HT-29 (cell line): ENCODE results near the gene YKT6. TPM values are rescaled to one million over a fixed set of nuclear protein-coding genes. Genes with fewer than 3 reads are reported as not detected.
"Not testable (repeated sequence)": the region's sequence is repeated elsewhere in the genome, so short reads cannot be mapped to it uniquely, and the experiment has no call there.

Experiments used
- DNase-seq: peaks from one replicate; pipeline ENCODE4 v3.0.0-alpha.2; 2015; ENCODE audit warnings: low spot score
- total RNA-seq: library from RNA; depleted of rRNA; stranded (reverse); fragments of >200 nt; shearing (Covaris generic); gene quantifications from 2 replicates; pipeline ENCODE4 v1.2.3, GENCODE V29; 2014

Gene YKT6
- total RNA-seq, 1 experiment from 2014 or later = 127 TPM

- no peak for DNase-seq
Observed at GRCh38 chr7:44172352-44172751, 28.4 kb upstream of the YKT6 start.

DNA sequence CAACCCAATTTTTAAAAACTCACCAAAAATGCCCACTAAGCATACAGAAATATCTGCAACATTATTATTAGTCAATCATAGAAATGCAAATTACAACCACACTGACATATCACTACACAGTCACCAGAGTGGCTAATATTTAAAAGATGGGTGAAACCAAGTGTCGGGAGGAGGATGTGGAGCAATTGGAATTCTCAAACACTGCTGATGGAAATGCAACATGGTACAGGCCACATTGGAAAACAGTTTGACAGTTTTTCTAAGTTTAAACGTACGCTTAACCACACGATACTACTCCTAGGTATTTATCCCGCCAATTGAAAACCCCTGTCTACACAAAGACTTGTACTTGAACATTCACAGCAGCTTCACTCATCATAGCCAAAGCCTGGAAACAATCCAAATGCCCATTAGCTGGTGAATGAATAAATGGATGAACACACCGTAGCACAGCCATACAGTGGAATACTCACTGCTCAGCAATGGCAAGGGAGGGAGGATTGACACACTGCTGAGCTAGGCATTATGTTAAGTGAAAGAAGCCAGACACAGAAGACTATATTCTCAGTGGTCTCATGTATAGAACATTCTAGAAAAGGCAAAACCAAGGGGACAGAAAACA lies 27.9 kb upstream of the YKT6 start:
- no peak for DNase-seq

DNA sequence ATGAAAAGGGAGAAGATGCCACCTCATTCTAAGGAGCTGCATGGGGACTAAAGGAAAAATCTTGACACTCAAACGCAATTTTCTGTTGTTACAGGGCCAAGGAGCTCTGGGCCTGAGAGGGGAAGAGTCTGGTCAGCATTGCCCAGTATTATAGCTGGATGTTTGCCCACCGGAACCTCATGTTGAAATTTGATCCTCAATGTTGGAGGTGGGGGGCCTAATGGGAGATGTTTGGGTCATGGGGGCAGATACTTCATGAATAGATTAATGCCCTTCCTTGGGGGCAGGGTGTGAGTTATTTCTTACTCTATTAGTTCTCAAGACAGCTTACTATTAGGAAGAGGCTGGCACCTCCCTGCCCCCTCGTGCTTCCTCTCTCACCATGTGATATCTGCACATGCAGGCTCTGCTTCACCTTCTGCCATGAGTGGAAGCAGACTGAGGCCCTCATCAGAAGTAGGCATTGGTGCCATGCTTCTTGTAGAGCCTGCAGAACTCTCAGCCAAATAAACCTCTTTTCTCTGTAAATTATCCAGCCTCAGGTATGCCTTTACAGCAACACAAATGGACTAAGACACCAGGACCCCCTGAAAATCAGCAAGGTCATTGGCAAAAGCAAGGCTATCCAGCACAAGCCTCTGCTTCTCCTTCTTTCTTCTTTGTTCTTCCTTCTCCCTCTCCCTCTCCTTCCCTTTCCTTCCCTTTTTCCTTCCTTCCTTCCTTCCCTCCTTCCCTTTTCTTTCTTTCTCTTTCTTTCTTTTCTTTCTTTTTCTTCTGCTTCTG lies 26.7 kb upstream of the YKT6 start:
- DNase-seq = no peak

GRCh38 chr7:44174694-44174948 lies 26.2 kb upstream of the YKT6 start:
- not testable (repeated sequence) for DNase-seq

DNA sequence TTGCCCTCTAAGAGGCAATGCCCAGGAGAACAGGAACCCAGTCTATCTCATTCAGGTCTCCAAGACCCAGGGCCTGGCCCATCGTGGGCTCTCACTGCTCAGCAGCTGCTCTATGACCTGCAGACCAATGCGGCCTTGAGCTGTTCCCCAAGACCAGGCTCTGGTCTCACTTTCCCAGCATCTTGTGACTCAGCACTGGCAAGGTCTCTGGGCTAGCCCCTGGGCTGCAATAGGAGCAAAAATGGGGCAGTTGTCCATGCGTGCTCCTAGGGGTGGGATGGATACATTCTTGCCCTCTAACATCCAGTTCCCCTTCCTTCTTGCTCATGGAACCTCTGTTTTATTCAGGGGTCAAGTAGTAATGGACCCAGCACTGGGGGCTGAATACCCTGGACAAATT lies 25.0 kb upstream of the YKT6 start:
- no peak for DNase-seq

DNA sequence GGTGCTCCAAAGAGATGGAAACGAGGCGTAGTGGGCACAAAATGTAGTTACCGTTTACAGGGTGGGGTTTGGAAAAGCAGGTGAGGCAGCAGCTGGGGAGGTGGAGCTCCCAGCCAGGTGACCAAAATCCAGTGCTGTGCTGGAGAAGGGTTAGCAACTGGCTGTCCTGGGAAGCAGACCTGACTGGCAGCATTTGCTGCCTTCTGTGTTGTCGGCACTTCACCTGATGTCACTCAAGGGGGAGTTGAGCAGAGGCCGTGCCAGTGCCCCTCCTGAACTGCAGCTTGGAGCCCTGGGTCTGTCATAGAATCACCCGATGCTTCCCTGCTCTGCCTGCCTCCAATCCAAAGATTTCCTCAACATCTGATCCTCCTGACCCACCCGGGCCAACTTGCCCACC lies 24.3 kb upstream of the YKT6 start:
- DNase-seq = no peak

GRCh38 chr7:44177570-44178131 lies 23.1 kb upstream of the YKT6 start:
- DNase-seq = no peak

DNA sequence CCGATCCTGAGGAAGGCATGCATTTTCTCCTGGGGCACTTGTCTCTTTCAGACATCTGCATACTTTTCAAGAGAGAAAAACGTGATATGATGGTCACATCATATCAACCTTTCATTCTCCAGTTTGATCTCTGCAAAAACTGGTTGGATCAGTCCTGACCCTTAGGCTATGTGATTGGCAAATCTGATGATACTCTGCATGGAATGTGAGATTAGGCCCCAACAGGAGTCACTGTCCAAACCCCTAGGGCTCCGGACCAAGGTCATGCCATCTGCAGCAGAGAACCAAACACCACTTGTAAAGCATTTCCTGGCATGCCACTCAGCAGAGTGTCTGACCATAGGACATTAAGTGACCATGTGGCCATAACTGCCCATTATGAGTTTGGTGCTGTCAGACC lies 20.1 kb upstream of the YKT6 start:
- no peak for DNase-seq

DNA sequence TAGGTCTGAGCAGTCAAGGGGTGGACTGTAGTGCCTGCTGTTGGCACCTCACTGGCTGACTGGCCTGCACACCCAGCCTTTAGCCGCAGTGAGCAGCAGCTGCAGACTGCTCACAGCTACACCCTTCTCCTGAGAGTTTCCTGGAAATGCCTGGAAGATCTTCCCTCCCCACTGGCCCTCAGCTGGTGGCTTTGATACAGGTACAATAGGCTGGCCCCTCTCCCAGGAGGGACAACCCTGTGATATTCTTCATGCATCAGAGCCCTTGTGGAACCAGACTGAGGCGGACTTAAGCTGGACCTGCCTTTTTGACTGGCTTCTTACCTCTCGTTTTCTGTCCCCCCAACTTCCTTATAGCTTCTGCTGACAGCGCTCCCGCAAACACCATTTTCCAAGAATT lies 18.0 kb upstream of the YKT6 start:
- DNase-seq = no peak

- DNase-seq = no peak
Observed at GRCh38 chr7:44183386-44183785, 17.4 kb upstream of the YKT6 start.

DNA sequence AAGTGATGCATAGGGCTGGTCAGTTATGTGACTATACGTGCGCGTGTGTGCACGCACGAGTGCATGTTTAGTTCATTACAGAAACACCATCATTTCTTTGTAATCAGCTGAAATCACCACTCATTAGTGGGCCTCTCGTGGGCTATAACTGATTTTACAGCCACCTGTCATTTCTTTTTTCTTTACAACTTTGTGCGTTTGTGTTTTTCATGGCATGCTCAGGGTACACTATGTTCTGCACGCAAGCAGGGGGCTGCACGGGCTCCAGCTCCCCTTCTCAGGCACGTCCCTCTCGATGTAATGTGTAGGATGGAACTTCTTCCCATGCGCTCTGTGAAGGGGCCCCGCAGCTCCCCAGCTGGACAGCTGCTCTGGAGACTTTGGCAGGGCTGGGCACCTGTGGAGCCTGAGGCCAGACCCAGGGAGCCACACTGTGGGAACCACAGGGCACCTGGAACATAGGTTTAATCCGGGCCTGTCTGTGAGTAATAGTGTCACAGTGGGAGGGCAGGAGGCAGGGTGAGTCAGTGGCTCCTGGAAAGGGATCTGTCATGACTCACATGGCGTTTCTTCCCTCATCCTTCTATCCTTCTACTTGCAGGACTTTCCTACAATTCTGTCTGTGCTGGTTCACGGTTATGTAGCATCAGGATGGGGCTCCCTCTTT lies 16.4 kb upstream of the YKT6 start:
- DNase-seq = peak; percentile 4

DNA sequence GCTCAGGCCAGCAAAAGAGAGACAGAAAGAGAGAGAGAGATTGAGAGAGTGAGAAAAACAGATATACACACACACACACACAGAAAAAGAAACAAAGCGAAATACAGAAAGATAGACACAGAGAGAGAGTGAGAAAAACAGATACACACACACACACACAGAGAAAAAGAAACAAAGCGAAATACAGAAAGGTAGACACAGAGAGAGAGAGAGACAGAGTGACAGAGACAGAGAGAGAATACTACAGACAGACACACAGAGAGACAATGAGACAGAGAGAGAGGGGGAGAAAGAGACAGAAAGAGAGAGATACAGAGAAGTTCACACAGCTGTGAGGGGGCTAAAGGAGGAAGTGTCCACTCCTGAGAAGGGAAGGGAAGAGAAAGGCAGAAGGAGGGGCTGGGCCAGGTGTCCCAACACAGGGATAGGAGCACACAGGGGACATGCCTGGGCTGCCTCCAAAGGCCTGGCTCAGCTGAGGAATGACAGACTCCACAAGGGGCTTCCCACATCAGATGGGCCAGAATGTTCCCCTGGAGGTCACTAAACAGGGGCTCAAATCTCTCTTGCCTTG lies 15.8 kb upstream of the YKT6 start:
- DNase-seq = no peak

- DNase-seq = no peak
Observed at GRCh38 chr7:44185729-44186128, 15.0 kb upstream of the YKT6 start.

DNA sequence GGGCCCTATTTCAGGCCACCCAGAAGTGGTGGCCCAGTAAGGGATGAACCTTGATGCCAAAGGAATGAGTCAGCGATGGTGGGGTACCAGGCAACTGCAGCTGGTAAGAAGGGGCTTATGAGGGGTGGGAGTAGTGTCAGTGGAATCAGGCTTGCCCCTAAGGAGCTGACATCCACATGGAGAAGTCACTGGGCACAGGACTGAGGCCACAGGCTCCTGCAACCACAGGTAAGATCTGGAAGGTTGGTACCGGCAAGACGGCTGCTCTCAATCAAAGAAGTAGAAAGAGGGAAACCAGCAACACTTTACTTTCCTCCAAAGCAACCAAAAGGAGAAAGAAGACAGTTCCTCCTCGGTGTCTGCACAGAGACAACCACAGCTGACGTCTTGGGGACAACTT lies 14.0 kb upstream of the YKT6 start:
- DNase-seq = no peak

GRCh38 chr7:44187636-44188416 lies 13.0 kb upstream of the YKT6 start:
- no peak for DNase-seq

- DNase-seq = no peak
Observed at GRCh38 chr7:44188480-44189225, 12.1 kb upstream of the YKT6 start.

GRCh38 chr7:44189286-44189992 lies 11.3 kb upstream of the YKT6 start, which contains the start of gene GCK:
GCK (minus strand) TSS chr7:44189439; CDS start chr7:44188953, 486 bp downstream.
- no peak for DNase-seq

DNA sequence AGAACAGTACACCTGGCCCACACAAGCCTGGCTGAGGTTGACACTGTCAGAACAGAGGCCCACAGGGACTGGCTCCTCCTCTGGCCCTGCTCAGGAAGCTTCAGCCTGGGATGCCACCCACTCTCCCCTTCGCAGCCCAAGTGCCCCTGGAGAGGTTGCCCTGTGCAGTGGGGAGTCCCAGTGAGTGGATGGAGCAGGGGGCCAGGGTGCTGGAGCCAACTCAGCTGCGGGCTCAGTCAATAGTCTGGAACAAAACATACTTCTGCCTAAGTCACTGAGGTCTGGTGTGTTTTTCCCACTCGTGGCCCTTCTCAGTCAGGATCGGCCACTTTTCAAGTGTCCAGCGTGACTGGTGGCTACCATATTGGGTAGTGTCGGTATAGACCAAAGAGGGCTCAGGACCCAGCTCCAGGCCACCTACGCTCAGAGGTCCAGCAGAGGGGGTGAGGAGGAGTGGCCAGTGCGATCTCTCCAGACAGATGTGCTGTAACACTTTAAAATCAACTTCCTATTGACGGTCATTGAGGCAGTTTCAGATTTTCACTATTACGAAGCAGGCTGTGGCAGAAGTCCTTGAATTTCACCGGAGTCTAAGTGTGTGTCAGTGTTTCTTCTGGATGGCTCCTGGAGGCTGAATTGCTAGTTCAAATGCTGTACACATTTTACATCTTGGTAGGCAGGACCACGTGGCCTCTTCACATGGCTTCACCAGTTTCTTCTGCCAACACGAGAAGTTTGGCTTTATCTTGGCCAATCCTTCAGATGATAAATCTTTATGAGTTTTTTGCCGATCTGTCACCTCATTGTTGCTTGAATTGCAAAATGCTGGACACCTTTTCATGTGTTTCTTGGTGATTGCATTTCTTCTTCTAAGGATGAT lies 10.5 kb upstream of the YKT6 start:
- DNase-seq = no peak

GRCh38 chr7:44191171-44191570 lies 9.6 kb upstream of the YKT6 start:
- no peak for DNase-seq
